Ishikawa (cell line): ENCODE measurements around the gene TDO2.

Experiments
- CEBPB ChIP-seq: IDR thresholded peaks from 2 replicates; pipeline ENCODE4 v1.6.1; 2012
- CREB1 ChIP-seq: IDR thresholded peaks from 2 replicates; pipeline ENCODE4 v1.6.1; 2012; ENCODE audit warnings: low read depth
- EGR1 ChIP-seq: IDR thresholded peaks from 2 replicates; pipeline ENCODE4 v1.6.1; 2012
- EP300 ChIP-seq: IDR thresholded peaks from 2 replicates; pipeline ENCODE4 v1.6.1; 2012; ENCODE audit warnings: borderline replicate concordance
- FOXM1 ChIP-seq: IDR thresholded peaks from 2 replicates; pipeline ENCODE4 v1.6.1; 2012; ENCODE audit warnings: low read depth, borderline replicate concordance
- MAX ChIP-seq: IDR thresholded peaks from 2 replicates; pipeline ENCODE4 v1.6.1; 2012
- NFIC ChIP-seq: IDR thresholded peaks from 2 replicates; pipeline ENCODE4 v1.6.1; 2012
- RAD21 ChIP-seq: IDR thresholded peaks from 2 replicates; pipeline ENCODE4 v1.6.1; 2012; ENCODE audit warnings: low read depth
- REST ChIP-seq: IDR thresholded peaks from 2 replicates; pipeline ENCODE4 v1.6.1; 2012; ENCODE audit warnings: low read depth, mild to moderate bottlenecking
- TAF1 ChIP-seq: IDR thresholded peaks from 2 replicates; pipeline ENCODE4 v1.6.1; 2012; ENCODE audit warnings: low read depth, mild to moderate bottlenecking
- TCF12 ChIP-seq: IDR thresholded peaks from 2 replicates; pipeline ENCODE4 v1.6.1; 2012; ENCODE audit warnings: low read depth
- TEAD4 ChIP-seq: IDR thresholded peaks from 2 replicates; pipeline ENCODE4 v1.6.1; 2012
- USF1 ChIP-seq: IDR thresholded peaks from 2 replicates; pipeline ENCODE4 v1.6.1; 2012
- YY1 ChIP-seq: IDR thresholded peaks from 2 replicates; pipeline ENCODE4 v1.6.1; 2012; ENCODE audit warnings: low read depth
- ZBTB7A ChIP-seq: IDR thresholded peaks from 2 replicates; pipeline ENCODE4 v1.6.1; 2012; ENCODE audit warnings: low read depth

The TDO2 gene

GRCh38 chr4:155885666-155886065, 17.8 kb upstream of the TDO2 start:
- no peak for TF ChIP-seq CEBPB
- no peak for TF ChIP-seq TEAD4
- no peak for TF ChIP-seq CREB1
- TF ChIP-seq EGR1 = no peak
- no peak for TF ChIP-seq ZBTB7A
- TF ChIP-seq YY1 = no peak
- no peak for TF ChIP-seq MAX
- no peak for TF ChIP-seq NFIC
- no peak for TF ChIP-seq EP300
- TF ChIP-seq TCF12 = no peak
- TF ChIP-seq USF1 = no peak
- TF ChIP-seq RAD21 = no peak
- TF ChIP-seq REST = no peak
- TF ChIP-seq FOXM1 = no peak
- no peak for TF ChIP-seq TAF1

DNA sequence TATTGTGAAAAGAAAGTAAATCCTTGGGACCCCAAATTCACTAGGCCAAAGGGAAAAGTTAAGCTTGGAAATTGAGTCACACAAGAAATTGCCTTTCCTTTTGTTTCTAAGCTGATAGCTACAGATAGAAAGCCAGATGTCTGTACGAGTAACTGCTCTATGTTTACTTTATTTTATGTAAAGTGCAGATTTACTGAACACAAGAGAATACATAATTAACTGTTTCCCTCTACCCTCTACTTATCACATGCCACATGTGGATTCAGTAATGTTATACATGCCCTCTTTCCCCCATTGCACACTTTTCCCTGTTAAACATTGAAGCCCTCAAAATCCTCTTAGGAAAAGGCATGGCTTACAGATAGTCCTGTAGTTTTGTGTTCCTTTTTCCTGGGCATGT, 16.5 kb upstream of the TDO2 start:
- no peak for TF ChIP-seq CEBPB

GRCh38 chr4:155887847-155888570, 15.5 kb upstream of the TDO2 start:
- TF ChIP-seq CEBPB = no peak
- no peak for TF ChIP-seq USF1
- TF ChIP-seq RAD21 = no peak
- no peak for TF ChIP-seq YY1
- TF ChIP-seq EGR1 = no peak

DNA sequence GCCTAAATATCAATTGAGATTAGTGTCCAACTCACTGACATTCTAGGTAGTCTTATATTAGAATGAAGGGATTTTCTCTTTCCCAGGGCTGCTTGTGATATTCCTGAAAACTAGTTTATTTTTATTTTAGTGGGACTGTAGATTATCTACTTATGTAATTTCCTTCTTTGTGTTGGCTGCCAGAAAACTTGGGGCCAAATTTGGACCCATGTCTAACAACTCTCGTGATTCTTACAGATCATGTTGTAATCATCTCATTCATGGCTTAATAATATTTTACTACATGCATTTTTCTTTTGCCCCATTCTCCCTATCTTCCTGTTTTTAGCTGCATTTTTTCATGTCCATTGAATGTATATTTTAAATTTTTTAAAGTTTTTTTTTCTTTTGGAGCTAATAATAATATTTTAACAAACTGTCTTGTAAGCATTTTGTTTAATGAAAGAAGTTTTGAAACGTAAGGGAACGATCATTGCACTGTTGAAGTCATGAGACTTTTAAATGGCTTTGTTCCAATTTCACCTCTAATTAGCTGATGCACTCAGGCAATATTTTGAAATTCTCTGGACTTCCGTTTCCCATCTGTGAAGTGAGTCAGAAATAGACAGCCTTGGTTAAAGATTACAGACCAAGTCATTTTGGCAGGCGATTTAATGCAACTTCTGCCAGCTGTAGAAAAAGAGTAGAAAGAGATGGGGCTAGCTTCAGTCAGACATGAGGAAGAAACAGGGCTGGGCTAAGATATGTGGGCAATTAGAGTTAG, 14.3 kb upstream of the TDO2 start:
- no peak for TF ChIP-seq CEBPB
- TF ChIP-seq CREB1 = no peak
- no peak for TF ChIP-seq REST
- TF ChIP-seq TEAD4 = no peak
- TF ChIP-seq NFIC = no peak
- TF ChIP-seq MAX = no peak
- TF ChIP-seq ZBTB7A = no peak
- no peak for TF ChIP-seq TCF12
- TF ChIP-seq EGR1 = no peak
- TF ChIP-seq RAD21 = no peak
- no peak for TF ChIP-seq EP300
- no peak for TF ChIP-seq TAF1
- TF ChIP-seq YY1 = no peak
- TF ChIP-seq FOXM1 = no peak
- no peak for TF ChIP-seq USF1

DNA sequence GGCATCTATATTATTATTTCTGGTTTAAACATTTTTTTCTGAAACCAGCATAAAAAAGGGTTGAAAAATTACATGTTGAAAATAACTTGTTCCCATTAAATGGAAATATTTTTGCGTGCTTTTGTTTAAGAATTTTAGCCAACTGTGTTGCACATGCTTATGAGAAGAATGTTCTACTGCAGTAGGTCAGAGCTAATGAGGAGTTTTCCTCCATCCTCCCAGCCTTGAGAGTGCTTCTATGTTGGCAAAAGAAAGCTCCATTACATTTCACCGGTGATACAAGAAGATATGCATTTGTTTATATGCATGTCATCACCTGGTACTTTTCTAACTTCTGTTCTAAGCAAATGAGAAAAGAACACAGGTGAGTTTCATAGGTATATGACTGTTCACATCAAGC, 13.6 kb upstream of the TDO2 start:
- TF ChIP-seq EP300 (no peak), NFIC (no peak), FOXM1 (no peak), USF1 (no peak)
